Mucosa of descending colon (tissue), 3 donors: ENCODE results near the gene RAB21. TPM values are rescaled to one million over a fixed set of nuclear protein-coding genes. Genes with fewer than 3 reads are reported as not detected.

Experiments
- ATAC-seq: fragments of 200-7000 bp; cut with Tn5 transposase; one replicate; pipeline ENCODE4 v1.9.1; 2020; ENCODE audit warnings: mild to moderate bottlenecking, moderate library complexity
- DNase-seq, 3 donors: peaks; one replicate each; pipeline ENCODE4 v3.0.0-alpha.2; 2020
- H3K36me3 ChIP-seq: fragments of 200-600 bp; one replicate; pipeline ENCODE4 v1.8.0; 2021; ENCODE audit warnings: low read depth, mild to moderate bottlenecking
- H3K4me1 ChIP-seq: fragments of 200-600 bp; one replicate; pipeline ENCODE4 v1.8.0; 2021; ENCODE audit warnings: low read depth, mild to moderate bottlenecking
- H3K4me3 ChIP-seq: fragments of 200-600 bp; one replicate; pipeline ENCODE4 v1.8.0; 2021; ENCODE audit warnings: mild to moderate bottlenecking
- H3K9me3 ChIP-seq: fragments of 200-600 bp; one replicate; pipeline ENCODE4 v1.8.0; 2021; ENCODE audit warnings: mild to moderate bottlenecking
- CTCF ChIP-seq: fragments of 200-600 bp; IDR thresholded peaks from one replicate; pipeline ENCODE4 v1.8.0; 2022; ENCODE audit warnings: antibody characterized with exemption, mild to moderate bottlenecking
- intact Hi-C, 2 donors: fragments of 100-400 bp; cut with DNase I in 1 of 2; cut with micrococcal nuclease in 1 of 2; formaldehyde crosslinking; loops; one replicate each; pipeline versions ENCODE4 v1.11.0 to v1.11.1; 2022; cut with DNase I, micrococcal nuclease
- long read RNA-seq, 2 donors: library from polyadenylated mRNA; unstranded; transcript quantifications; one replicate each; pipeline ENCODE4 v2.0.0, GENCODE V29; 2019 to 2021
- total RNA-seq, 3 donors: library from RNA; stranded (reverse); fragmentation: NEBNext Ultra II Directional in 2 of 3; extraction: Animal tissue kit (Norgen Biotek cat#: 25700) in 2 of 3; gene quantifications; one replicate each; pipeline versions ENCODE4 v1.2.1 to v1.2.4, GENCODE V29; 2021 to 2023
- donor health status: DM: no; HTN: no; CAD: no; lungs with moderate emphysema.
- donor health status: DM: no; HTN: no; CAD: no.
- donor health status: DM: no; HTN: yes; CAD: no.

RAB21 gene
- total RNA-seq = 10 to 100 TPM; 61.6 to 97.3 (median 63.6) TPM
- long read RNA-seq, donor 1, full-length matches to known transcripts = 44 of 50 reads
- long read RNA-seq, donor 1, partial matches to known transcripts = 0 of 50 reads
- long read RNA-seq, donor 1, other reads (novel, unspliced or antisense) = 6 of 50 reads
- long read RNA-seq, donor 2, partial matches to known transcripts = 0 of 2 reads
- long read RNA-seq, donor 2, other reads (novel, unspliced or antisense) = 2 of 2 reads

DNA sequence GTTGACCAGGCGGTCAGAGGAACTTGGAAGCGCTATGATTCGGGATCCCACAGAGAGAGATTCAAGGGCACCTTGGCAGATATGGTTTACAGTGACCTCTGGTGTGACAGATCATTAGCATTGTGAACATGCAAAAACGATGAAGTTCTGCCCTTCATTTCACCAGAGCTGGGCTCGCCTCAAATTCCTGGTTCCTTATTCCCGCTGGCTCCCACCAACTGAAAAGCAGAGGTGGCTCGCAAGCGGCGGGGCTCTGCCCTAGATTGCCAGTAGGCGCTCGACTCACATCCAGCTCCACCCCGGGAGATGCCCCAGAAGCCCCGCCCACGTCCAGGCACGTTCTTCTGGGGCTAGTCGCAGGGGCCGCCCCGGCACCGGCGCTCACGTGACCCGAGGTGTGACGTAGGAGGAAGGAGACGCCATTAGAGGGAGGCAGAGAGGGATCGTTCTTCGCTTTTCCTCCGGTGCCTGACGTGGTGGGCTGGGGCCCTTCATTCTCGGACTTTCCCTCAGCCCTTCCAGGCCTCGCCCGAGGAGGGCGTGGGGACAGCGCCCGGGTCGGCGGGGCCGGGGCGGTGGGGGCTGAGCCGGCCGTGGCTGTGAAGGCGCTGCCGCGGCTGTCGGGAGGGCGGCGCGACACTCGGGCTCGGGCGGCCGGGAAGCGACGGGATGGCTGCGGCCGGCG lies at the start of gene RAB21:
Gene RAB21 (plus strand): TSS at position 403 of the 685 bp plus-strand sequence. CDS start 267 bp downstream, at position 670.
- no peak for TF ChIP-seq CTCF
- Histone ChIP-seq H3K4me3 (peak within 1 kb of the TSS; percentile 71), H3K36me3 (peaks cover 4% of the 10 kb centered on the region), H3K9me3 (peaks cover 3% of the 10 kb centered on the region), H3K4me1 (peaks cover 17% of the 10 kb centered on the region)
- DNase-seq = peak; percentile 99 to 100 (median 99)
- intact Hi-C loops = no loop called here
- peak; percentile 98 for ATAC-seq

DNA sequence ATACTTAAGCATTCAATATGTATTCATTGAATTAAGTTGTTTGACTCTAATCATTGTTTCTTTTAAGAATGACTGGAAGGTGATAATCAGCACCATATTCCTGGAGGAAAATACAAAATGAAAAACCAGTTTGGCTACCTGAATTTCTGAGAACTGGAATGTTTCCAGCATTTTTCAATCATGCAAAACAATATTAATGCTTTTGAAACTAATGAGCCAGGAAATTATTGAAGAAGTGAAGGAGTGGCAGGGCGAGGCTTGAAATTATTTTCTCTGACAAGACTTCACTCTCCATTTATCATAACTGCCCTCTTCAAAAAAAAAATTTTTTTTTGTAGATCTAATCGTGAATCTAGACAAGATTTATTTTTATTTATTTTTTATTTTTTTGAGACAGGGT lies 49.7 kb upstream of the RAB21 start:
- H3K36me3 ChIP-seq = no peaks in the 10 kb centered on the region
- H3K4me3 ChIP-seq = no peak overlapping the region
- H3K9me3 ChIP-seq = no peaks in the 10 kb centered on the region
- intact Hi-C loops = no loop called here
- DNase-seq (no peak), ATAC-seq (no peak)
- H3K4me1 ChIP-seq = no peaks in the 10 kb centered on the region
- TF ChIP-seq CTCF = no peak

- H3K9me3 ChIP-seq = peaks cover 5% of the 10 kb centered on the region
- no peaks in the 10 kb centered on the region for H3K36me3 ChIP-seq
- no peak for TF ChIP-seq CTCF
- no peak for DNase-seq
- no peak overlapping the region for H3K4me3 ChIP-seq
- H3K4me1 ChIP-seq = no peaks in the 10 kb centered on the region
- intact Hi-C loops = no loop called here
- ATAC-seq = no peak
Measured at GRCh38 chr12:71708658-71709057, 46.0 kb upstream of the RAB21 start.

DNA sequence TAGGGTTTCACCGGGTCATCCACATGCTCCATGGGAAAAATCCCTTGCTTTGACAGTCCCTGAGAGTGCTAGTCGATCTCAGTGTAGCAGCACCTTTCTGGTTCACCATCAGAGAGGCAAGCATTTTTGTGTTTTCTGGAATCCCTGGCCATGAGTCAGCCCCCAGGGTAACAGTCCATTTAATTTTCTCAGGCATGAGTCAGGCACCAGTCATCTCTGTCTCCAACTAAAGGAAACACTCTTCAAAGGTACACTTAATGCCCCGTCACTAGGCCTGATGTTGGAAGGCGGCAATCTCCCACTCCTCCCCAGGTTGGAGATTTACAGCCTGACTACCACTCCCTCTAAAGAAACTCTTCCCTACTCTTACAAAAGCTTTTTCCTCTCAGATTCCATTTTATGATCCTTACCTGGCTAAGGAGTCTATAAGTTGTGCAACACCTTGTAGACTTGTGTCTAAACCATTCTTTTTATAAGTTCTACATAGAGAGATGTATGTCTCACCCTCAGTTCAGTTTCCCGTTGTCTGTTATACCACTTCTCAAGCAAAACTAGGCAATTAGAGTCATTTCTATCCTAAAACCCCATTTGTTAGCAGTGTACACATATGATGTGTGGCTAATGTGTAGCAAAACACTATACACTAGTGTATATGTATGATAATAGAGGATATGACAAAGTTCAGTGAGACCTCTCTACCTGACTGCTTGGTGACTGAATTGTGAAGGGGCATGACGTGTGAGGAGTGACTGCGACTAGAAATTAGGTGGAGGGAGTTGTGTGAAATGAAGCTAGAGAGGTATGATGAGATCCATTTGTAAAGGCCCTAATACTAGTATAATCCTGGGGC lies 44.2 kb upstream of the RAB21 start:
- ATAC-seq = peak; percentile 65
- H3K36me3 ChIP-seq = no peaks in the 10 kb centered on the region
- TF ChIP-seq CTCF = no peak
- H3K9me3 ChIP-seq = peaks cover 13% of the 10 kb centered on the region
- no peaks in the 10 kb centered on the region for H3K4me1 ChIP-seq
- H3K4me3 ChIP-seq = no peak overlapping the region
- DNase-seq = no peak
- intact Hi-C loops = no loop called here

- intact Hi-C loops = no loop called here
- TF ChIP-seq CTCF = no peak
- H3K9me3 ChIP-seq = peaks cover 10% of the 10 kb centered on the region
- no peaks in the 10 kb centered on the region for H3K4me1 ChIP-seq
- H3K4me3 ChIP-seq = no peak overlapping the region
- H3K36me3 ChIP-seq = no peaks in the 10 kb centered on the region
- ATAC-seq = no peak
- DNase-seq = no peak
Measured at GRCh38 chr12:71718611-71719010, 36.1 kb upstream of the RAB21 start.
